ENCODE data around the gene RIBC1.
"Not testable (repeated sequence)": the region's sequence is repeated elsewhere in the genome, so short reads cannot be mapped to it uniquely, and the experiment has no call there.

The RIBC1 gene

DNA sequence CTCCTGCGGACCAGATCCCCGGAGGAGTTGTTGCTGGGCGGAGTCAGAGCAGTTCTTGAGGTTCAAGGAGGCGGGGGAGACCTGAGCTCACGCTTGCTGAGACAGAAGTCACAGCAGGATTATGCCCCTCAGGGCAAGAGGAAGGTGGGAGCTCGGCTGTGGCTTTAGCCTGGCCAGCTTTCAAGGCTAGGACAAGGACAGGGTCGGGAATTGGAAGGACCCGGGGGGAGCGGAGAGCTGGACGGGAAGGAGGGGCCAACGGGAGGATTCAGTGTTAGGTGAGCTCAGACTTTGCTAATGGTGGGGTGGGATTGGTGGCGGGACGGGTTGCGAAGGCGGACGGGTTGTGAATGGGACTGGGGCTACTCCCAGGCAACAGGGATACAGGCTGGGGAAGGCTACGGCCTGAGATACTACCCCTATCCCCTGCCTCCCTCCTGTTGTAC, at the start of gene RIBC1:
Gene RIBC1, plus strand, starts transcription at position 13 of the 446 bp plus-strand sequence. CDS start 3,404 bp downstream, outside the sequence.
- in situ Hi-C loops (cut with MboI; ENCODE audit: low sequenced_read_pairs) = no loop called here

DNA sequence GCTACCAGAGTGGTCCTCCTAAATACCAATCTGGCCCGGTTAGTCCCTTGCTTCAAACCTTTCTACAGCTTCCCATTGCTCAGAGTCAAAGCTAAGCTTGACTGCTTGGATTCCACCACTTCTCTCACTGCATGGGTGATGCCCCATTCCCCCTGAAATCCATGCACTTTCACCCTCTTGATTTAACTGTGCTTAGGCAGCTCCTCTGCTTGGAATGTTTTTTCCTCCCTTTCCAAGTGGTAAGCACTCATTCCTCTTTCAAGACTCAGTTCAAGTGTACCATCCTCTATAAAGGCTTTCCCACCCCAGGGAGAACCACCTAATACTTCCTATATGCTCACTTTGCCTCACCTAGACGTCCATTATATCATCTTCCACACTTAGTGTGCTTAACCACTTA, 49.4 kb upstream of the RIBC1 start:
- in situ Hi-C loops (cut with MboI; ENCODE audit: low sequenced_read_pairs) = no loop called here

DNA sequence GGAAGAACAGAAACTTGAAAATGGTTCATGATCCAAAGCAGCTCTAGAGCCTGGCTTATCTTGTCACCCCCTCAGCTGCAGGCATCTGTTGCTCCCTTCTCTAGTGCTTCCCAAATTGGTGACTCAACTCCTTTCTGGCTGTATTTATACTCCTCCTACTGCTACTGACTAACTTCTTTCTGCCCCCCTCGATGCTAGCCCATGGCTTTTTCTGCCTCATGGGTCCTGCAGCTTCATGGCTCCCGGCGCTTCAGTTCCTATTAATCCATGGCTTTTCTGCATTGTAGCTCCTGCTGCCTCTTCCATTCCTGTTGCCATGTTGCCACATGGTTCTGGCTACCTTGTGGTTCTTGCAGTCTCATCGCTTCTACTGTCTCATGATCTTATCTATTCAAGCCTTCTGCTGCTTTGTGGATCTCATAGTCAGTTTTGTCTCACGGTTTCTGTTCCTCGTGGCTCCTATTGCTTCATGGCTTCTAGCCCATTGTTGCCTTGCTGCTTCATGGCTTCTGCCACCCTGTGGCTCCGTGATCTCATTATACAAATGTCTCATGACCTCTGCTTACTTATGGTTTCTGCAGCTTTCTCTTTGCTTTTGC, 48.4 kb upstream of the RIBC1 start:
- in situ Hi-C loops (cut with MboI; ENCODE audit: low sequenced_read_pairs) = no loop called here

DNA sequence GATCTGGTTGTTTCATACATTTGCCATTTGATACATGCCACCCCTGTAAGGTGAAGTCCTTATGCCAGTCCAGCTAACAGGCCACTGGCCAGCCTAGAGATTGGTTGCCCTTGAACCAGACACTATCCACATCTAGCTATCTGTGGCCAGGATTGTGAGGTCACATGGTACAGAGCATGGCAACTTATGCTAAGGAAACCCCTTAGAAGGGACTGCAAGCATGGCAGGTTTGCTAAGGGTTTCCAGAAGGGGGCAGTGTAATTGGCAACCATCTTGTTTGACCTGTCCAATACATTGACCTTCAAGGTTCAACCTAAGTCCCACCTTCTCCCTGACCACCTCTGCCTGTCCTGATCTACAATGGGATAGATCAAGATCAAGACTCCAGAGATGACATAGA, 47.8 kb upstream of the RIBC1 start:
- in situ Hi-C loops (cut with MboI; ENCODE audit: low sequenced_read_pairs) = no loop called here

DNA sequence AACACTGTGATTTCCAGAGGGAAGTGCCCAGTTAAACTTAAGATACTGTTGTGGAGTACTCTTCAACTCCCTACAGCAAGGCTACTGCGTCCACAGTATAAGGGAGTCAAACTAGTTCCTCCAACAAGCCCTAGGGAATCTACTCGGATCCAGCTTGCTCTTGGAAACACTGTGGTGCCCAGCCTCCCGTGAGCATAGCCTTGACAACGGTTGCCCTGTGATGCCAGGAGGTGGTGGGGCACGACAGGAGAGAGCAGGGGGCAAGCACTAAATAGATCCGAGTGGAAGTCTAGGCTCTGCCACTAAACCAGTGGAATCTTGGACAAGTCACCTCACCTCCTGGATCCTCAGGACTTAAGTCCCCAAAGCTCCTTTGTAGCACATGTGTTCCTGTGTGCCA, 45.8 kb upstream of the RIBC1 start:
- in situ Hi-C loops (cut with MboI; ENCODE audit: low sequenced_read_pairs) = no loop called here

DNA sequence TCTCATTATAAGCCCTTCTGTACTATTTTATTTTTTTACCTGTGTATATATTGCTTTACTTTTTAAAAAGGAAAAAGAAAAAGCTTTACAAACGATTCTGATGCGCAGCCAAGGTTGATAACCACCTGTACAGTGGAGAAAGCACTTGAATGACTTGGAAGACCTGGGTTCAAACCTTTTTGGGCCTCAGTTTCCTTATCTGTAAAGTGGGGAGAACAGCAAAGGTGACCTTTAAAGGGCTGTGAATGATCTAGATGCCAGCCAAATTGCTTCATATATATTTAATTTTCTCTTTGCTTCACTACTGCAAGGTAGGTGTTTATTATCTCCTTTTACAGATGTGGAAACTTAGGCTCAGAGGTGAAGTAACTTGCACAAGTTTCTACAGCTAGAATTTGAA, 45.2 kb upstream of the RIBC1 start:
- in situ Hi-C loops (cut with MboI; ENCODE audit: low sequenced_read_pairs) = no loop called here

DNA sequence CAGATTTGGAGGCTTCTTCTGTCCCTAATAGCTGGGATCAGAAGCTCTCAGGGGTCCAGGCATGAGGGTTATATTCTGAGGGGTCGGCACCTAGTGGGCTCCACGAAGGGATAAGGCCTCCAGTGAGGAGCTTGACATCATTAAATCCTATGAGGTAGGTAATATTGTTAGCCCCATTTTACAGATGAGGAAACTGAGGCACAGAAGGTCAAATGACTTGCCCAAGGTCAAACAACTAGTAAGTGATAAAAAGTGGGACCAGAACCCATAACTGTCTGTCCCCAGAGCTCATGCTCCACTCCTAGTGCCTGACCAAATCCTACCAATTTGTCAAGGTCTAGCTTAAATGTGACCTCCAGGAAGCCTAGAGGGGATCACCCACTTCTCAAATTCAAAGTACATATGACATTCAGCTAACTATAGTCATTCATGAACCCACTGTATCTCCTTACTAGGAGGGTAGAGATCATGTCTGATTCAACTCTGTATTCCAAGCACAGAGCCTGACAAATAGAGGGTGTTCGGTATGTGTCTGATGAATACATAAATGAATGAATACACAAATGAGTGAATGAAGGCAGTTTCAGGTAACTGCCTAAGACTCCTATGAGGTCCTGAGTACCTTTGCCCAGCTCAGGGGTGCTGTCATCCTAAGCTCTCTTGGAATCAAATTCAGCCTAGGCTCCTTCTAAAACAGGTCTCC, 43.5 kb upstream of the RIBC1 start:
- in situ Hi-C loops (cut with MboI; ENCODE audit: low sequenced_read_pairs) = no loop called here

DNA sequence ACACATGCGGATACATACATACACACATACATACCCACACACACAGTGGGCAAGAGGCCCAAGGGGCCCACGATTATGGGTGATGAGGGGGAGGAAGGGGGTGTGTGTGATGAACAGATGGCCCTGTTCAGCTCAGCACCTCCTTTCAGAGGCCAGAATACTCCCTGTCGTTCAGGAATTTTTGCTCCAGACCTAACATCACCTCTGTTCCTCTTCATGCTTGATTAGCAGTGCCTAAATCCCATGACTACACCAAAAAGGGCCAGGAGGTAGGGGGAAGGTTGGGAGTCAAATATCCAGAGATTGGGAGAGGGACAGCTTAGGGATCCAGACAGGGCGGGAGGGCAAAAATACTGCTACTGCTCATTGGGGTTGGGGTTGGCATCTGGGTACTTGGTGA, 42.9 kb upstream of the RIBC1 start:
- in situ Hi-C loops (cut with MboI; ENCODE audit: low sequenced_read_pairs) = no loop called here

DNA sequence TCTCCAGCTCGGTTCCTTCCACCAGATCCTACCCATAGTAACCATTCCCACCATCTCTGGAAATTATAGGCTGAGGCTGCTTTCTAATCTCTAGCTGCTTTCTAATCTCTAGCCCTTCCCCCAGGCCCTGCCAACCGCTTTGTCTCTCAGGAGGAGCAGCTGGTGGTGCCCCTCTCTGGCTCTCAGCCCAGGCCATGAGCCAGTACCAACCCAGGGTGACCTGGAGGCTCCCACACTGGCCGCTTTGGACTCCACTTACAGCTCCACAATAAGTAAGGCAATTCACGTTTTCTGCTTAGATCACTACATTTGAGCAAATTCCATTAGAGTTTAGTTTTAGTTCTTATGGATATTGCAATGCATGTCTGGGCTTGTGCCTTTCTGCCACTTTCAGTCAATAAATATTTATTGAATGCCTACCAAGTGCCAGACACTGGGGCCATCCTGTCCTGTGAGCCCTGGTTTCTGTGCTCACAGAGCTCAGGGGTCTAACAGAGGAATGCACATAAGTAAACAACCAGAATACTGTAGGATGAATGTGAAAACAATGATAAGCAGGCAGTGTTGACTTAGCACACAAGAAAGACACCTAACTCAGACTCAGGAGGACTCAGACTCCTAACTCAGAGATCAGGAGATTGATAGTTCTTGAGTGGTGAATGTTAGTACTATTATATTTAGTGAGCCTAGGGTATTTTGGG, 39.1 kb upstream of the RIBC1 start:
- in situ Hi-C loops (cut with MboI; ENCODE audit: low sequenced_read_pairs) = no loop called here

DNA sequence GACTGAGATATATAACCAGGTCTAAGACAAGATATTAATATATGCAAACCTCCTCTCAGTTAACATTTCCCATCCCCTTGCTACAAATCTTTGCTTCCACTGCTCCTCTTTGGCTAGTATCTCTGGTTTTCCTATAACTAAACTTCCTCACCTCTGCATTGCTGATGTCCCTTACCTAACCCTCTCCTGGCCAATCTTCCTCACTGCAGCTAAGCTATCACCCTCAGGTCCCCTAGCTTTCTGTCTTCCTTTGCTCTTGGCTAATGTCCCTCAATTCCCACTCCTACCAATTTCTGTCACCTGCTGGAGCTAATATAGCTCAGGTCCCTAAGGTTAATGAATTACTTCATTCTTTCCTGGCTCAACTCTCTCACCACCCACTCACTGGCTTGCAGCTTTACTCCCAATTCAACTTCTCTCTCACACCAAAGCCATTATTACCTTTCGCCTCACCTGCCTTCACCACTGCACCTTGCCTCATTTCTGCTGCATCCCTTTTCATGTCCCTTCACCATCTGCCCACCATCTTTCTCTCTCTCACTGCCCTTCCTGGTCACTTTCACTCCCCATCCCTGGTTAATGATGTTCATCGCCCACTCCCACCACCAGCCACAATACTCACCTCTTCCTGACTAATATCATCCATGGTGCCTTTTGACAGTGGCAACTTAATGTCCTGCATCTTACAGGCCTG, 26.9 kb upstream of the RIBC1 start:
- in situ Hi-C loops (cut with MboI; ENCODE audit: low sequenced_read_pairs) = no loop called here

DNA sequence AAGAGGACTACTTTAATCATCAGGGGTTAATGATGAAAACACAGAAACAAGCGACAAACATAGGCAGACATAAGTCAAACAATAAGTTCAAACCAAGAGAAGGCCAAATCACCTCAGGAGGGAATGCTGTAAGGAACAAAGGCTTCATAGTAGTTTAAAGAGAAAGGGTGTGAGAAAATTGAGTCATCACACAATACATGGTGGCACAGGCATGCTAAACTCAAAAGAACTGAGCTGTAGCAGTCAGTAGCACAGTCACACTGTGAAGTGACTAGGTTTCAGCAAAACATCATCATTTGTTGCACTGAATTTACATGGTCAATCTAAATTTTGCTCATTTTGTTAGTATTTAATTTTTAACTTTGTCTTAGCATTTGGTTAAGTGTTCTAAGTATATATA, 24.5 kb upstream of the RIBC1 start:
- in situ Hi-C loops (cut with MboI; ENCODE audit: low sequenced_read_pairs) = no loop called here

DNA sequence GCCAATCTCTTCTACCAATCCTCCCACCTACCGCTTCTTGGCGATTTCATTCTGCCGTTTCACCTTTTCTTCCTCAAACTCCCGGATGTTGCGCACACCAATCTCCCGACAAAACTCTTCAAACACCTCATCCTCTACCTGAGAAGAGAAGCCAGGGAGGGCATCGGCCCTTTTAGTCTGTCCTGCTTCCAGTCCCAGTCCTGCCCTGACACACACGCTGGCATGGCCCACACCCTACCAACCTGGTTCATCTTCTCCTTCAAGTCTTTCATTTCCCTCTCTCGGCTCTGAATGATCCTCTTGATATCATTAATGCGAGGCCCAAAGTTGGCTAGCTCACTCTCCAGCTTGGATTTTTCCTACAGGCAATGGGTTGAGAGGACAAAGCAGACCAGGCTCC, 19.1 kb upstream of the RIBC1 start:
- in situ Hi-C loops (cut with MboI; ENCODE audit: low sequenced_read_pairs) = no loop called here

DNA sequence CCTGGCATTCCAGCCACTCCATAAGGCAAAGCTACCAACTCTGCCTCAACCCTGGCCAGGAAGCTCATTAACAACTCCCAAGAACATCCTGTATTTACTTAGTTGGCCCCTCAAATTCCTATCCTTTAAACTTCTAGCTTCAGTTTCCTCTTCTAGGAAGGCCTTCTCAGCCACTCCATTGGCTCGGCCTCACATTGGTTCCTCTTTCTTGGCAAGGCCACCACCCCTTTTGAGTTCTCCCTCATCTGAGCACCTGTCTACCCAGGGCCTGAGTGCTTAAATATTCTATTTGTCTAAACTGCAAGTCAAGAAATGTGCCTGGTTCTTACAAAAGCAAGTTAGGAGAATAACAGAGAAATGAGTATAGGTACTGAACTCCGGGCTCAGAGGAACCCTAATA, 10.2 kb upstream of the RIBC1 start:
- in situ Hi-C loops (cut with MboI; ENCODE audit: low sequenced_read_pairs) = no loop called here

DNA sequence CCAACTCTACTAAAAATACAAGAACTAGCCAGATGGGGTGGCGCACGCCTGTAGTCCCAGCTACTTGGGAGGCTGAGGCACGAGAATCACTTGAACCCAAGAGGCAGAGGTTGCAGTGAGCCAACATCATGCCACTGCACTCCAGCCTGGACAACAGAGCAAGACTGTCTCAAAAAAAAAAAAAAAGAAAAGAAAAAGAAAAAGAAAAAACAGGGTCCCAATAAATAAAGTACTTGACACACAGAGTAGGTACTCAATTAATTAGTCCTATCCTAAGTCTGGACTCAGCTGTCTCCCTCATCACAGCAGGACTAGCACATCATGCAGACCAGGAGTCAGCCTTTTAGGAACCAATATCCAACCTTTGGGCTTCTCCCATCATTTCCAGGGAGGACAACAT, 2.3 kb upstream of the RIBC1 start:
- in situ Hi-C loops (cut with MboI; ENCODE audit: low sequenced_read_pairs) = not testable (repeated sequence)

DNA sequence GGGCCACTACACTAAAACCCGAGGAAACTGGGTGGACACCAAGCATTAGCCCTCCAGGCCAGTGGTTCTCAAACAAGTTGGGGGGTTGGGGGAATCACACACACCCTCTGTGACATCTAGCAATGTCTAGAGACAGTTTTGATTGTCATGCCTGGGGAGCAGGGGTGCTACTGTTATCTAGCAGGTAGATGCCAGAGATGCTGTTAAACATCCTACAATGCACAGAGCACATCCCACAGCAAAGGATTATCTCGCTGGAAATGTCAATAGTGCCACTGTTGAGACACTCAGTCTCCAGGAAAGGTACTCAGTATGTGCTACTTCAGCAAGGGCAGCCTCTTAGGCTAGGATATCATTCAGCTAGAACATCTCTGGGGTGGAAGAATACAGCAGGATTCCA, 1.5 kb upstream of the RIBC1 start:
- in situ Hi-C loops (cut with MboI; ENCODE audit: low sequenced_read_pairs) = no loop called here

DNA sequence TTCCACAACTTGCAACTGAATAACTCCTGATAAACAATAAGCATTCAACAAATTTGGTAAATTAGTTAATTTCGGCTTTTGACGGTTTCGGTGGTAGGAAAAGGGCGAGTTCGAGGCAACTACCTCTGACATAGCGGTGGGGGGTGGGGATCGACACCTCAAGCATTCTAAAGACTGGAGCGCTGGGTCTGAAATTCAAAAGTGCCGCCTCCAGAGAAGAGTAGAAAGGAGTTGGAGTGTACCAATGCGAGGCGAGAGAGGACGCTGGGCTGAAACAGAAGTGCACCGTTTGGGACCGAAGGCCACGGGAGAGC, 944 bp upstream of the RIBC1 start:
- in situ Hi-C loops (cut with MboI; ENCODE audit: low sequenced_read_pairs) = no loop called here

DNA sequence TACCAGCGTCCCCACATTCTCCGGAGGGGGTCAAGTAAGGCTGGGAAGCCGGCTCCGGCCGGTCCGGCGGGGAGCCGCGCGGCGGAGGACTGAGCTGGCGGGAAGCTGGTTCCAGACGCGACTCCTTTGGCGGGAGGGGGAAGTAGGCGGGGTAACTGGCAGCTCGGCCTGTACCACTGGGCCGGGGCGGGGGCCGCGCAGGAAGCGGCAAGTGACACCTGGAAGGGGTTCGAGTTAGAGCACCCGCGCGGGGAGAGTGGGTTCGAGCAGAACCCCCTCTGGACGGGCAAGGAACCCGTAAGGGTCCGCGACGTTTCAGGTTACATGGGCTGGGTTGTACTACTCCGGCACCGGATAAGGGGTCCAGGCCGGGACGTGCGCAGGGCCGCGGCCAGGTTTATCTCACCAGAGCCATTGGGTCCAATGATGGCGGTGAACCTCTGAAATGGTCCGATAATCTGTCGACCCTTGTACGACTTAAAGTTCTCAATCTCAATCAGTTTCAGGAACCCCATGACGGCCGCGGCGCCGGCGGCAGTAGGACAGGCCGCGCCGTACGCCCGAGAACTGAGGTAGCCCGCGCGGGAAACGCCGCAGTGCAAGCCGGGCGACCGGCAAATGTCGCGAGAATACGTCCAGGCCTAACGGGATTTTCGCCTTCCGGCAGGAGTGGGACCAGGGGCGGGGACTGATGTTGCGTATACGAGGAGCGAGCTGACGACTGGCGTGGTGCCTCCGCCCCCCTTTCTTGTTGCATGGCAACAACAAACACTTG, 400 bp upstream of the RIBC1 start, which contains the start of gene SMC1A:
Gene SMC1A, minus strand, starts transcription at position 569 of the 775 bp plus-strand sequence. Its CDS starts 54 bp downstream, at position 515.
- in situ Hi-C loops (cut with MboI; ENCODE audit: low sequenced_read_pairs) = no loop called here

DNA sequence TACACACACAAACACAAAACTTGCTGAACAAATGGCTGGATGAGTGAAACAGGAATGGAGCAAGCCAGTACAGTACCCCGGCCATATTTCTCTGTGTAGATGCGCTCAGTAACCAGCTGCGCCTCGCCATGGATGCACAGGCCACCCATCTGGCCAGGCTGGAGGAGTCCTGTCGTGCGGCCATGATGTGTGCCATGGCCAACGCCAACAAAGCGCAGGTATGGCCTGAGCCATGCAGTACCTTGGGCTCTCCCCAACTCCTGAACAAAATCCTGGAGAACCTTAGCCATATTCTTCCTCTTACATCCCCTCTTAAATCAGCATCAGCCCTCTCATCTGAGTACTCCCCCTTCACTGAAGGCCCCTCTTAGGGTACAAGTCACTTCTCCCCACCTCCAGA, 7.1 kb downstream of the RIBC1 start:
- in situ Hi-C loops (cut with MboI; ENCODE audit: low sequenced_read_pairs) = no loop called here

DNA sequence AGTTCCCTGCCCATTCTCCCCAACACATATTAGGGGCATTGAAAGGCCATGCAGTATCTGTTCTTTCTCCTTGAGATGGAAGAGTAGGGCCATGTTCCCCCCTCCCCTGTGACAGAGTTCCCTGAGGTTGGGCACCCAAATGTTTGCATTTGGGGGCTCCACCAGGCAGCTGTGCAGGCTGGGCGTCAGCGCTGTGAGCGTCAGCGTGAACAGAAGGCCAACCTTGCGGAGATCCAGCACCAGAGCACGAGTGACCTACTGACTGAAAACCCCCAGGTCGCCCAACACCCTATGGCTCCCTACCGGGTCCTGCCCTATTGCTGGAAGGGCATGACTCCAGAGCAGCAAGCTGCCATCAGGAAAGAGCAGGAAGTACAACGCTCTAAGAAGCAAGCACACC, 7.6 kb downstream of the RIBC1 start:
- in situ Hi-C loops (cut with MboI; ENCODE audit: low sequenced_read_pairs) = no loop called here

DNA sequence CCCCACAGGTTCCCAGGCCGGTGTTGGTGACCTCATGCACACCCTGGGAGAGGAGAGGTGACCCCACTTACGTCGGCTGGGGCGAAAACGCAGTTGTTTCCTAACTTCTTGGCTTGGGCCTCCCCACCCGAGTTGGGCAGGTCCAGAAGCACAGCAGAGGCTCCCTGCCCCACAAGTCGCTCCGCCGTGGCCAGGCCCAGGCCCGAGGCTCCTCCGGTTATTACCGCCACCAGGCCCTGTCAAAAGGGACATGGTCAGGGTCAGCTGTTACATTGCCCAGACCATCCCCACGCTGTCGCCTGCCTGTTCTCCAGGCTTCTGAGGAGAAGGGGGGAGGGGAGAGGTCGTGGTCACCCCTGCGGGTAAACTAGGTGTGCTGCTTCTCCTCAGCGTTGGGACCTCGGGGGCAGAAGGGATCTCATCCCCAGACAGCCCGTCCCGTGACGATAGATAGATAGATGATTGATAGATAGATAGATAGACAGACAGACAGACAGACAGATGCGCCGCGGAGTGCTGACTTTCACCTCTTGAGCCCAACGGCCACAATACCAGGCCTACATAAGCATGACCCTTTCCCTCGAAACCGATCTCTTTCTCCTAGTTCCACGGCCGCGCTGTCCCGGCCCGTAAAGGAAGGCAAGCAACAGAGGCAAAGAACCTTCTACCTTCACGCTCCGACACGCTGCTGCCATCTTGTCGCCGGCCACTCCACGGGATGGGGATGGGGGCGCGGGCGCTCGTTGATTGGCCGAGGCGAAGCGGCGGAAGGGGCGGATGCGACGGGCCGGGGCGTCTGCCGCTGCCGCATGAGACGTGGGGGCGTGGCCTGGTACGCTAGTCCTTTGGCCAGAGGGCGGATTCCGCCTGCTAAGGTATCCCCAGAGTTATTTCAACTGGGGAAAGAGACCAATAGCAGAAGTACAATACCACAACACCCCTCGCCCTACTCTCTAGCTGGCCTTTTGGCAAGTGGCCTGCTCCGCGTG, 11.3 kb downstream of the RIBC1 start, which contains the start of gene HSD17B10:
Gene HSD17B10, minus strand, starts transcription at position 720 of the 989 bp plus-strand sequence. Its CDS starts 25 bp downstream, at position 695.
- in situ Hi-C loops (cut with MboI; ENCODE audit: low sequenced_read_pairs) = no loop called here
